Stimulated activated CD4-positive, alpha-beta T cell treated with anti-CD3 and anti-CD28 coated beads, TNF-alpha, amount 100 ng/mL, for 4 hours (primary cell): ENCODE measurements around the gene ITGAL.

Source experiments
- DNase-seq, 3 experiments: peaks; one replicate each; pipeline ENCODE4 v3.0.0-alpha.2; 2020; ENCODE audit warnings: low read depth in 3 of 3

ITGAL gene

DNA sequence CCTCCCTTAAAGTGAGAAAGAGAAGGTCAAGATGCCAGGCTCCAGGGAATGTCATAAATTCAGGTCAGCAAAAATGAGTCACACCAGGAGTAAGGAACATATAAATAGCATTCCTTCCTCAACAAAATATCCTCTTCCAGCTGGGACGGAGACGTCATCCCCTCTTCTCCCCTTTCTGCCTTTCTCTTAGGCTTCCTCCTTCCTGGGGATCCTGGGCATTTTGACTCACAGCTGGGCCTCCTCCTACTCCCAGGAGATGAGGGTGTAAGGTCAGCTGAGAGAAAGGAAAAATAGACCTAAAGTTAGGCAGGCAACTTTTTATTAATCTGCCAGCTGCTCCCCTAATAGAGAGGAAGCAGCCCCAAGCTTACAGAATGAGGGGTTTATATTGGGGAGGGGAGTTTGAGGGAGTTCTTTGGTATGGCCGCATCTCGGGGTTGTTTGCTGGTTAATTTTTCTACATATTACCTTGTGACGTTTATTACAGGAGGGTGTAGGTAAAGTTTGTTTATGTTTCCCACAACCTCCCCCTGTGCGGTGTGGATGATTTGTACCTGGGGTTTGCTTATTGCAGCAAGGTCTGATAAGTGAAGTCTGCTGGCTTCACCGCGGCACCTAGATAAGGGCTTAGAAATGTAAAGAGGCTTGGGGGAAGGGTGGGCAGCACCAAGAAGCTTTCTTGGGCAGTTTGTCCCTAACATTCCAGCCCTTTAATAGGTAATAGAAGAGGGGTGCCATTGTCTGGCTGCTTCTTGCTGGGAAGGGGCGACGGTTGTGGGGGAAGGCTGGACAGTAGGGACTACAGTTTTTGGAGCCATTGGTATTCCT lies 69.2 kb downstream of the ITGAL start:
- DNase-seq = no peak

DNA sequence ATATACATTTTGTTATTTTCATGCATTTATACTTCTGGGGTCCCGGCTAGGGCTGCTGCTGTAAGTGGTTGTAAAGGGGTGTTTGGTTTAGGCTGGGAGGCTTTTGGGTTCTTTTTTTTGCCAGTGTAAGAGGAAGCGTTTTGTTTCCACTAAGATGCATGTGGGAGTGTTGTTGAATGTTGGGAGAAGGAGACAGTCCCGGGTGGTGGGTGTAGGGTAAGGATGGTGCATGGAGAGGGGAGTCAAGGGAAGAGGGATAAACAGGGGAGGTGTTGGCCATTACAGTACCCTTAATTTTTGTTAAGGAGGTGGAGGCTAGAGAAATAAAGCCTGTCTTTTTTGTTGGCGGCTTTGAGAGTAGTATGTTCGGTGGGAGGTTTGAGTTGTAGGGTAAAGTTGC lies 70.5 kb downstream of the ITGAL start:
- DNase-seq = no peak

DNA sequence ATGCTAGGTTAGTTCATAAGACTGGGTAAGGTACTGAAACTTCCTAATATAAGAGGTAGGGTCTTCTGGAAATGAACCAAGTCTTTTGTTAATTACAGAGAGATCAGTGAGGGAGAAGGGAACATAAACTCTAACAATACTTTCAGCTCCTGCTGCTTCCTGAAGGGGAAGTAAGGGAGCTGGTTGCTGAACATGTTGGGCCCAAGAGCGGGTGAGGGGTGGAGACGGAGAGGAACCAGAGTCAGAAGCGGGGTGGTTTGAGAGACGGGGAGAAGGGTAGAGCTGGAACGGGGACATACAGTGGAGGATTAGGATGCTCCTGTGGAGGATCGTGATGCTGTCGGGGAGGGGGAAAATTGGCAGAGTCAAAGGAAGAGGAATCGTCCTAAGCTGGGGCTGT lies 73.6 kb downstream of the ITGAL start:
- no peak for DNase-seq

DNA sequence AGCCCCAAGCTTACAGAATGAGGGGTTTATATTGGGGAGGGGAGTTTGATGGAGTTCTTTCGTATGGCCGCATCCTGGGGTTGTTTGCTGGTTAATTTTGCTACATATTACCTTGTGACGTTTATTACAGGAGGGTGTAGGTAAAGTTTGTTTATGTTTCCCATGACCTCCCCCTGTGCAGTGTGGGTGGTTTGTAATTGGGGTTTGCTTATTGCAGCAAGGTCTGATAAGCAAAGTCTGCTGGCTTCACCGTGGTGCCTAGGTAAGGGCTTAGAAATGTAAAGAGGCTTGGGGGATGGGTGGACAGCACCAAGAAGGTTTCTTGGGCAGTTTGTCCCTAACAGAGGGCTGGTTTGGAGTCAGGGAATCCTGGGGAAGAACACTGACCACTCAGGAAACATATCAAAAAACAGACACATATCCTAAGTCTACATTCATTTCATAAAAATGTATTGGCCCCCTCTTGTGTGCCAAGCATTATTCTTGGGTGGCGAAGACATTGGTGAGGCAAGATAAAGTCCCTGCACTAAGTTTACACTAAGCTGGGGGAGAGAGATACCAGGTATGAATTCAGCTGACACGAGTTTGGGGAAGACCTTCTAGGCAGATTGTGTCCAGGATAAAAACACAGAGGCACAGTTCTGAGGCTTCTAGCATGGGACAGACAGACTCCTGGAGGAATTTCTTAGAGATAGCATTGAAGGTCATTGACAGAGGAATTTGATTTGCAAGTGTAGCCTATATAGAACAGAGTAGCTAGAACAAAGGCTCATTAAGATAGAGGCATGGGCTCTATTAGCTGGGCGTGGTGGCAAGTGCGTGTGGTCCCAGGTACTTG lies 76.1 kb downstream of the ITGAL start:
- no peak for DNase-seq

DNA sequence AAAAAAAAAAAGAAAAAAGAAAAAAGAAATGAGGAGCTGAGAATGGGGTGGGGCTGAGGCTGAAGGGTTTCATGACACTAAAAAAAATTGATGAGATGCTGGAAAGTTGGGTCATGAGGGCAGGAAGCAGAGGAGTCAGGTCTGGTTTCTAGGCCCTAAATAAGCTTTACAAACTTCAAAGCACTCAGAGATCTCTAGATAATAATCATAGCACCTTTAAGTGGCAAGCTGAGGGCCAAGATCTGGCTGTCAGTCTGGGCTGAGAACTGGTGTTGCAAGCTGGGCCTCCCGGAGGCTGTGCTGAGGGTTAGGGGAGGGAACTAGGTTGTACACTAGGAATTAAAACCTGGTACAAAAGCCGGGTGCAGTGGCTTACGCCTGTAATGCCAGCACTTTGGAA lies 79.2 kb downstream of the ITGAL start:
- DNase-seq = peak in 1 of 3 experiments; percentile 50

DNA sequence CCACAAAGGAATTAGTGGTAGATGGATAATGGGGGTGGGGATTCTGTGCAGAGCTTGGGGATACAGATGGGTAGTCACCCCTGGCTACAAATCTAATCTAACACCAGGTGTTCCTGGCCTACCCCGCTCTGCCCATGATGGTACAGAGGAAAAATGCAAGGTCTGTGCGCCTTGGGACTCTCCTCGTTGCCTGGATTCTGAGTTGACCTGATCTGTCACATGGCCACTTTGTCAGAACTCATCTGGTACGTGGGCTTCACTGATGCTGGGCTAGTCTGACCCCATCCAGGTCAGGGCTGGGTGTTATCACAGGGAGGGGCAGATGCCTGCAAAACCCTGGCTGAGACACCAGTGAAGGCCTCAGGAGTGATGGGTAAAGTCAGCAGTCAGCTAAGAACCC lies 80.4 kb downstream of the ITGAL start:
- no peak for DNase-seq

DNA sequence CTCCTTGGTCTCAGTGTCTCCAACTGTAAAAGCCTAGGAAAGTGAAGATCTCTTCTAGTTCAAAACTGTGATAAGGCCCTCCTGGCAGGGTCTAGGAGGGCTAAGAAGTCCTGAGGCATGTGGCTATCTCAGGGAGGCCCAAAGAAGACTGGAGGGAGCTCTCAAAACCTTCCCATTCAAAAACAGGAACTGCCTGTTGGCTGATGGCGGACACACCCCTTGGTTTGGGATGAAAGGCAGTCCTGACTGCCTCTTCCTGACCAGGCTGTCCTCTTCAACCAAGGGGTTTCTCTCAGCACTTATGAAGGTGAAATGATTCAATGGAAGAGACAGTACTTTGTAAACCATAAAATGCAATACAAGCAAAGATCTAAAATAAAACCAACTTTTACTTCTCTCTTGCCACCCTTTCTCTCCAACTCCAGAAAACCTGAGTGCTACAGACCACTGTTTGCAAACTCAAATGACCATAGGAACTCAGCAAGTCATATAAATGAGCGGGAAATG lies 80.9 kb downstream of the ITGAL start:
- no peak for DNase-seq

DNA sequence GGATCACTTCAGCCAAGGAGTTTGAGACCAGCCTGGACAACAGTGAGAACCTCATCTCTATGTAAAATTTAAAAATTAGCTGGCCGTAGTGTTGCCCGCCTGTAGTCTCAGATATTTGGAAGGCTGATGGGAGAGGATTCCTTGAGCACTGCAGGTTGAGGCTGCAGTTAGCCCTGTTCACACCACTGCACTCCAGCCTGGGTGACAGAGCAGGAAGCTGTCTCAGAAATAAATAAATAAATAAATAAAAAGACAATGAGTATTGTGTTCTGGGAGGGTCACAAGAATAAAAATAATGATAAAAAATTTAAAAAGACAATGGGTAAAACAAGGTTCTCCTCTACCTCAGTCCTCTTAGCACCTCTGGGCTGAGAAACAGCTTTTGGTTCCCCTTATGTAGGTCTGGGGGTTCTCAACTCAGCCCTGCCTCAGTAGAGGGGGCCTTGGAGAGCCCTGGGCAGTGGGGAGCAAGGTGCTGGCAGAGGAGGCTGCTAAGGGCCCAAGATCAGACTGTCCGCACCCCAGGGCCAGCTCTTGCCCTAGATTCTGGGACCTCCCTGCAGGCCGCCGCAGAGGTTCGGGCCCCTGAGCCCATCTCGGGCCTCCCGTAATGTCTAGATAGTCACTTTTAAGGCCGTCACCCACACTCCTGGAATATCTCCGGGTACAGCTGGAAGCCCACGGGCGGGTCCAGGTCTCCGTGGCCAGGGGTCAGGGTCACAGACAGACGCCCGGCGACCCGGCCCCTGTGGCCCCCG lies 82.2 kb downstream of the ITGAL start:
- DNase-seq = no peak

DNA sequence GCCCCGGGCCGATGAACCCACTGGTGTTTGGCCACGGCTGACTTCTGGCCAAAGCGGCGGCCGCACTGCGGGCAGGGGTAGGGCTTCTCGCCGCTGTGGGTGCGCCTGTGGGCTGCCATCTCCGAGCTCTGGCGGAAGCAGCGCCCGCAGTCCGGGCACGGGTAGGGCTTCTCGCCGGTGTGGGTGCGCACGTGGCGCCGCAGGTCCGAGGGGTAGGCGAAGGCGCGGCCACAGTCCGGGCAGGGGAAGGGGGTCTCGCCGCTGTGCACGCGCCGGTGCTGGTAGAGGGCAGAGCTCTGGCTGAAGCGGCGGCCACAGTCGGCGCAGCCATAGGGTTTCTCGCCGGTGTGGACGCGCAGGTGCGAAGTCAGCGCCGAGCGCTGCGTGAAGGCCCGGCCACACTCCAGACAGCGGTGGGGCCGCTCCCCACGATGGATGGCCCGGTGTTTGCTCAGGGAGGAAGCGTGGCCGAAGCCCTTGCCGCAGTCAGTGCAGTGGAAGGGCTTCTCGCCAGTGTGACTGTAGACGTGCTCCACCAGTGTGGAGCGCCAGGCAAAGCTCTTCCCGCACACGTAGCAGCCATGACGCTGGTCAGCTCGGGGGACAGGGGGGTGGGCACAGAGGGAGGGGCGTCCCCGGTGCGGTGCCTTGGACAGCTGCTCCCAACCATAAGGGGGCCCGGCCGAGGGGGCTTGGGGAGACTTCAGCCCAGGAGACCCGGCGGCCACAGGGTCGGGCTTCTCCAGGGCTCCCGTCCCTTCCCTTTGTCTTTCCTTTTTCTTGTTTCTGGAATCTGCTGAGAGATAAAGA lies 83.0 kb downstream of the ITGAL start:
- DNase-seq = no peak

DNA sequence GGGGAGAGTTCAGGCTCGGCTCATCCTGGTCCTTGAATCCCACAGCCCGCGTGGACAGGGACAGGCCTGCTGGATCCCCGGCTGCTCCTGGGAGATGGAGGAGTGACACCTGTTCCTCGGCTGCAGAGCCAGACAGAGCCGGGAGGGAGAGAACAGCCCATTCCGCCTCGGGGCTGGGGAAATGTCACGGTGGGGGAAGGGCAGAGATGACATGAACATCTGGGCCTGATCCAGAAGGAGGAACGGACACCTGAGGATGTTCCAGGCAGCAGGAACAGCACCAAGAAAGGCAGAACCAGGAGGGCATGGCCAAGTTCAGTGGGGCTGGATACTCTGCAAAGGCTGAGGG lies 83.6 kb downstream of the ITGAL start:
- no peak for DNase-seq

DNA sequence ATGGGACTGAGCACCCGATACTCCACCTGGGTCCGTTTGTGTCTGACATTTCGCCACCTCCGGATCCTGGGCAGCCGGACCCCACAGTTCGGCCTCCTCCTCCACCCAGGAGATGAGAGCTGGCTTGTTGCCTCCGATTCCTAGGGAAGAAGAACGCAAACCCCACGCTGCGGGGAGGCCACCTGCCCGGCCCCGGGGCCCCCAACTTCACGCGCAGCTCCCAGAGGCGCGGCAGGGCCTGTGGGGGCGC lies 85.1 kb downstream of the ITGAL start:
- no peak for DNase-seq

DNA sequence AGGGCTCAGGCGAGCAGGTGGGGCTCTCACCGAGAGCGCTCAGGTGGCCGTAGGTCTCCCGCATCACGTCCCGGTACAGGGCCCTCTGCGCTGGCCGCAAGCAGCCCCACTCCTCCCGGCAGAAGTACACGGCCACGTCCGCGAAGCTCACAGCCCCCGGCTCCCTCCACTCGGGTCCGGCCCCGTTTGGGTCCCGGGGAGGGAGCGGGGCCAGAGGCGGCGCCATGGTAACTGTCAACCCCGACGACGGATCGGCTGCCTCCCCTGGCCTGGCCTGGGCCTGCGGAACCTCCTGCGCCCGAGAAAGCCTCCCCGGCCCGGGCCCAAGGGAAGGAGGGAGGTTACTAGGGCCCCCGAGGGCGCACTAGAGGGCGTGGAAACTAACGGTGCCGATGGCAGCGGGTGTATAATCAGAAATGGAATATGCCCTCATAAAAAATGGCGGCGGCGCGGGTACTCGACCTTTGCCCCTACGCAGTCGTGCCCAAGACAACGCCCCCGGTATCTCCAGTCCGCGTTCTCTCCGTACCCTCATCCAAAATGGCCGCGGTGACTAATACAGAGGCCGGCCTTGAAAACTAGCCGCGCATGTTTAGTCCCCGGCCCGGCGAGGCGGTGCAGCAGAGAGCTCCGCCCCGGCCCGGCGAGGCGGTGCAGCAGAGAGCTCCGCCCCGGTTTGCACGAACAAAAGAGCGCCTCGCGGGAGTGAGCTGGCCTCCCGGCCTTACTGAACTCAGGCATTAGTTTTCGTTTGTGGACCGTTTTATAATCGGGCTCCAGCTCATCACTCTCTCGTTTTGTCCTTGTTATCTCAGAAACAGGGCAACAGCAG lies 85.6 kb downstream of the ITGAL start, which contains the start of gene ZNF764:
ZNF764 (minus strand) TSS at position 418 of the 832 bp plus-strand sequence; CDS start at position 226, 192 bp downstream.
- peak; percentile 88 to 96 (median 93) for DNase-seq

DNA sequence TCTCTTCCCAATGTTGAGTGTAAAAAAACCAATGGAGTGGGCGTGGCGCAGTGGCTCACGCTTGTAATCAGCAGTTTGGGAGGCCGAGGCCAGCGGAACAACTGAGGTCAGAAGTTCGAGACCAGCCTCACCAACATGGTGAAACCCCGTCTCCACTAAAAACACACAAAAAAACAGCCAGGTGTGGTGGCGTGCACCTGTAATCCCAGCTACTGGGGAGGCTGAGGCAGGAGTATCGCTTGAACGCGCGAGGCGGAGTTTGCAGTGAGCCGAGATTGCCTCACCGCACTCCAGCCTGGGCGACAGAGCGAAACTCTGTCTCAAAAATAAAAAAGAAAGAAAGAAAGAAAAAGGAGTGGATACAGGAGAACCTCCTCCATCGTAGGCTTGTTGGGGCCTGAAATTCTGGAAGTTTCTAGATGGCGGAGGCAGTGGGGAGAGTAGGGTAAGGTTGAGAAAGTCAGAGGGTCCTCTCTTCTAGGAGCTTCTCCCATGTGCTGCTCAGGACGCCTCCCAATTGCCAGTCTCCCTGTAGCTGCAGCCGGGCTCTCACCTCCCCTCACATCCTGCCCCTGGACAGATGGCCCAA lies 86.3 kb downstream of the ITGAL start:
- no peak for DNase-seq

DNA sequence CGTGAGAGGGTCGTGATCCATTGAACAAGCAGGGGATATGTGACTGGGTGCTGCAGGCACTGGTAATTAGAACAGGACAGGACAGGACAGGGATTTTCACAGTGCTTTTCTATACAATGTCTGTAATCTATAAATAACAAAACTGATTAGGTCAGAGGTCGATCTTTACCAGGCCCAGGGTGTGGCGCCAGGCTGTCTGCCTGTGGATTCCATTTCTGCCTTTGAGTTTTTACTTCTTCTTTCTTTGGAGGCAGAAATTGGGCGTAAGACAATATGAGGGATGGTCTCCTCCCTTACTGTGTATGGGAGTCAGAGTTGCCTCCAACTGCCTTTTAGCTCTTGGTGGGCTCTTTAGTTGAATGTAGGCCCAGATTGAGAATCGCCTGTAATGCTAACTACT lies 87.1 kb downstream of the ITGAL start:
- no peak for DNase-seq

DNA sequence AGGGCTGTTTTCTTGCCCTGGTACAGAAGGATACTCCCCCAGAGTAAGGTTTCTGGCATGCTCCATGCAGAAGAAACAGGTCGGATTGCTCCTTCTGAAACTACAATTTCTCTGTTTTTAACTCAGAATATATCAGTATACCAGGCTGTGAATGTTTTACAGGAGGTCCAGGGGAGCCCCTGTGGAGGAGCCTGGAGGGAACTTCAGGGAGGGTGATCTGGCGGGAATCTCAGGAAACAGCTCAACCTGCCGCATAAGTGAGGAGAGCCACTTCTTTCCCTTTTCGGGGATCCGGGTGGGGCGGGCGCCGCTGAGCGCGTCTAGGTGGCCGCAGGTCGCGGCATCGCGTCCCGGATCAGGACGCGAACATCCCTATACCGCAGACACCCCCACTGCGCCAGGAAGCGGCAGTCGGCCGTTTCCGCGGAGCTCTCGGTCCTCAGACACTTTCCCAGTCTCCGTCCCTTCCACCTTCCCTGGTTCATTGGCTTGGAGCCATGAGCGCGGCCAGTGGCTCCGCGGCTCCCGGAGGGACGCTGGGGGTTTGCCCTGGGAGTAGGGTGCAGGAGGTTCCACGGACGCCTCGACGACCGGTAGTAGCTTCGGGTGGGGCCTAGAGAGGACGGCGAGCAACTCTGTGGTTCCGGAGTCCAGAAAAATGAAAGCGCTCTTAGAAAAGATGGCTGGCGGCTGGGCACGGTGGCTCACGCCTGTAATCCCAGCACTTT lies 88.7 kb downstream of the ITGAL start:
- no peak for DNase-seq

DNA sequence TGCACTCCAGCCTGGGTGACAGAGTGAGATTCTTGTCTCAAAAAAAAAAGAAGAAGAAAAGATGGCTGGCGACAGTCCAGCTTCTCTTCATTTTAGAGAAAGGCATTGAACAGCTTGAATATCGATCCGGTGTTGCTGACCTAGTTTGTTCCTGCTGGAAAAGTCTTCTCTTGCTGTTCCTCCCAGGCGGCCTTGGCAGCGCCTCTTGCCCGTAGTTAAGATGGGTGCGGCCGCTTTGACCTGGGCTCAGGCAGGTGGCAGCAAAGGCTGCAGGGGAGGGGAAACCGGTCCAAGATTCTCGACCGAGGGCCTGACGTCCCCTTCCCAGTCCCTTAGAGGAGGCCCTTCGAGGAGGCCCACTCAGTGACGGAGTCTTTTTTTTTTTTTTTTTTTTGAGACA lies 89.5 kb downstream of the ITGAL start:
- DNase-seq = no peak

DNA sequence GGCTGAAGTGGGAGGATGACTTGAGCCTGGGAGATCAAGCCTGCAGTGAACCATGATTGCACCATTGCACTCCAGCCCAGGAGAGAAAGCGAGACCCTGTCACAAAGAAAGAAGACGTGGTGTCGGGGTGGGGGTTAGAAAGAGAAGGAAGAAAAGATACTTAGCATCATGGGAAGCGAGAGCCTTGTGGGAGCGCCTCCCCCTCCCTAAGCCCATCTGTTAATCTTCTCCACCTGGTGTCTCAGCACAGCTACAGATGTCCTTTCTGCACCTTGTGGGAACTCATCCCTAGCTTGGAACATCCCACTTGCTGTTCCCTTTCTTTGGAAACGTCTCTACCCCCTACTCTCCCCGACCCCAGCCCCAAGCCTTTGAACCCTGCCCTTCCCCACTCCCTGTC lies 93.0 kb downstream of the ITGAL start:
- no peak for DNase-seq

DNA sequence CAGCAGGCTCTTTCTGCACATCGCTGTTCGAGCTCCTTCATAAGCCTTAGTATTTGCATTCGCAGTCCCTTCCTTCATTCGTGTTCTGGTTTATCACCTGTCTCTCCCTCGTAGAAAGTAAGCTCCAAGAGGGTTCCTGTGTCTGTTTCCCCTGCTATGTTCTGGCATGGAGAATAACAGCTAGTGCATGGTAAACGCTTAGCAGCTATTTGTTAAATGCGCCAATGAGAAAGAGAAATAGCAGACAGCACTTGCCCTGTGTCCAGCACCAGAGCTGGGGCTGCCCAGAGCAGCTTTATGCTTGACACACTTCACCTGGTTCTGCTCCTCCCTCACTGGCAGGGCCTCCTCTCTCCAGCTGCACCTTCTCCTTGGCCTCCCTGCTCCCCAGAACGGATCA lies 93.4 kb downstream of the ITGAL start:
- DNase-seq = no peak

DNA sequence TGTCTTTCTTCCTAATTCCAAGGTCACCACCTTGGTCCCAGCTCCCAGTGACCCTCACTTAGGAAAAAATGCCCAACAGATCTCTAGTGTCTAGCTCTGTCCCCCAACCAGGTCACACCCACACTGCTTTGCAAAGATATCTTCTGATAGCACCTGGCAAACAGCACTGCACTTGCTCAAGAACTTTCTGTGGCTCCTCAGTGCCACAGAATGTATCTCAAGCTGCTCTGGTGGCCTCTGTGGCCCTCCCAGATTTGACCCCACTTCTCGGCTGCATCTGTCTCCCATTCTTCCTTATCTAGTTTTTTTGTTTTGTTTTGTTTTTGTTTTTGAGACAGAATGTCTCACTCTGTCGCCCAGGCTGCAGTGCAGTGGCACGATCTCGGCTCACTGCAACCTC lies 94.0 kb downstream of the ITGAL start:
- DNase-seq = no peak
